ENCODE results near the gene PRPSAP1. TPM values are rescaled to one million over a fixed set of nuclear protein-coding genes. Genes with fewer than 3 reads are reported as not detected.
"Not testable (repeated sequence)": the region's sequence is repeated elsewhere in the genome, so short reads cannot be mapped to it uniquely, and the experiment has no call there.

The PRPSAP1 gene
- total RNA-seq, 2 experiments from 2014 or later = 53.3 to 111 TPM

DNA sequence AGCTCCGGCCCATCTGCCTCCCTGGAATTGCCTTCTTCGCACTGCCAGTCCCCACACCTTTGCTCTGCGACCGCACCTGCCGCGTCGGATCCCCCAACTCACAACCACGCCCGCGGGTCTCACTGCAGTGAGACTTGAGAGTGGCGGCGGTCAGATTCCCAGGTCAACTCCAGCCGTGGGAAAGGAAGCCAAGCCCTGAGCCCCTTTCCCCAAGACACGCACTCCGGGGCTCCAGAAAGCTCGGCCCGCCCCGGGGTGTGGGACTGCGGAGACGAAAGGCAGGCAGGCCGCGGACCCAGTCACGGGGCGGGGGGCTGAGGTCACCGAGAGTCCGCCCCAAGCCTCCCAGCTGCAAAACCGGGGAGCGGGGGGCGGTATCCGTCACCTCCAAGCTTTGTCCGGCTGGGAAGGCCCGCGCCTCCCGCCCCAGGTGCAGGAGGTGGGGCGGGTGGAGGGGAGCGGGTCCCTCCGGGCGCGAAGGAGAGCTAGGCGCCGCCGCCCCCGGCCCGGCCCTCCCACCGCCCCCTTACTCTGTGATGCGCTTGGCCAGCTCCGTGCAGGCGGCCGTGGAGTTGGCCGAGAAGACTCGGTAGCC, 615 bp downstream of the PRPSAP1 start:
- peak overlapping the region; percentile 91 for H3K4me3 ChIP-seq (ENCODE audit: low read depth, low read length, poor library complexity, severe bottlenecking)
- no peaks in the 10 kb centered on the region for H4K20me1 ChIP-seq (ENCODE audit: insufficient read depth, low read length)
- DNase-seq (ENCODE audit: low spot score) = peak; percentile 34
- TF ChIP-seq EZH2phosphoT487 (IDR thresholded peaks at IDR 0.05; ENCODE audit: borderline replicate concordance, low read depth, low read length) = no peak
- peak overlapping the region; percentile 96 for H2AFZ ChIP-seq (ENCODE audit: low read length)
- no peaks in the 10 kb centered on the region for H3K9me3 ChIP-seq (ENCODE audit: low read length)
- peak overlapping the region; percentile 99 for H3K4me2 ChIP-seq (ENCODE audit: low read length)
- no peaks in the 10 kb centered on the region for H3K9me2 ChIP-seq (ENCODE audit: insufficient read depth, low read length)
- CTCF ChIA-PET (ENCODE audit: unreplicated experiment) = interaction anchor here (0.7 to 1.5 kb wide), 4 partner anchors 45 to 306 kb away, joined by 3 to 5 read pairs (median 4); no protein-coding TSS in a partner anchor
- H3K4me1 ChIP-seq (ENCODE audit: insufficient read depth, low read length, poor library complexity, severe bottlenecking) = peaks cover 42% of the 10 kb centered on the region
- H3K79me2 ChIP-seq (ENCODE audit: insufficient read depth, low read depth, low read length) = peaks cover 27% of the 10 kb centered on the region
- peak overlapping the region; percentile 78 for H3K27ac ChIP-seq (ENCODE audit: low read depth, low read length, poor library complexity, severe bottlenecking)
- H3K36me3 ChIP-seq (ENCODE audit: insufficient read depth, low read length) = peaks cover 13% of the 10 kb centered on the region; the same call in 1 of the 2 replicates
- no TSS peak for BruUV-seq (replicated peaks)
- POLR2A ChIA-PET = interaction anchor here (0.5 to 2.7 kb wide), 18 partner anchors 8 to 1113 kb away, joined by 3 to 9 read pairs (median 4); no protein-coding TSS in a partner anchor
- intact Hi-C loops (cut with micrococcal nuclease; ENCODE audit: unreplicated experiment) = no loop called here

DNA sequence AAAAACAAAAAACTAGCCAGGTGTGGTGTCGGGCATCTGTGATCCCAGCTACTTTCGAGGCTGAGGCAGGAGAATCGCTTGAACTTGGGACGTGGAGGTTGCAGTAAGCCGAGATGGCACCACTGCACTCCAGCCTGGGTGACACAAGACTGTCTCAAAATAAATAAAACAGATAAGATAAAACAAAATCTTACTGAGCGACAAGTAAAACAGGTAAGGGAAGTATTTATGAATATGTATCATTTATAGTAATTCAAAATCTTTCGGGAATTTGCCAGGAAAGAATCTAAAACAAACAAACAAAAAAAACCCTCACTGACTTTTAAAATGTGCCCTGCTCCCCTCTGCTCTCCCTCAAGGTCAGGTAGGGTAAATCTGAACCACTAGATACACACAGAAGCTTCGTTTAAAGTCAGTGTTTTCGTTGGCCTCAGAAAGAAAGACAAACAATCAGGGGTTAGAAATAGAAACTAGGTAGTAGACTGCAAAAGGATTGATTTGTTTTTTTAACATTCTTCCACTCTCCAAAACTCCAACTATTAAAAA, 2.1 kb downstream of the PRPSAP1 start:
- no peaks in the 10 kb centered on the region for H4K20me1 ChIP-seq (ENCODE audit: insufficient read depth, low read length)
- TF ChIP-seq, protein P1, sequence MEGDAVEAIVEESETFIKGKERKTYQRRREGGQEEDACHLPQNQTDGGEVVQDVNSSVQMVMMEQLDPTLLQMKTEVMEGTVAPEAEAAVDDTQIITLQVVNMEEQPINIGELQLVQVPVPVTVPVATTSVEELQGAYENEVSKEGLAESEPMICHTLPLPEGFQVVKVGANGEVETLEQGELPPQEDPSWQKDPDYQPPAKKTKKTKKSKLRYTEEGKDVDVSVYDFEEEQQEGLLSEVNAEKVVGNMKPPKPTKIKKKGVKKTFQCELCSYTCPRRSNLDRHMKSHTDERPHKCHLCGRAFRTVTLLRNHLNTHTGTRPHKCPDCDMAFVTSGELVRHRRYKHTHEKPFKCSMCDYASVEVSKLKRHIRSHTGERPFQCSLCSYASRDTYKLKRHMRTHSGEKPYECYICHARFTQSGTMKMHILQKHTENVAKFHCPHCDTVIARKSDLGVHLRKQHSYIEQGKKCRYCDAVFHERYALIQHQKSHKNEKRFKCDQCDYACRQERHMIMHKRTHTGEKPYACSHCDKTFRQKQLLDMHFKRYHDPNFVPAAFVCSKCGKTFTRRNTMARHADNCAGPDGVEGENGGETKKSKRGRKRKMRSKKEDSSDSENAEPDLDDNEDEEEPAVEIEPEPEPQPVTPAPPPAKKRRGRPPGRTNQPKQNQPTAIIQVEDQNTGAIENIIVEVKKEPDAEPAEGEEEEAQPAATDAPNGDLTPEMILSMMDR (conservative IDR thresholded peaks at IDR 0.05; ENCODE audit: low read length) = no peak
- no peak for TF ChIP-seq EZH2phosphoT487 (IDR thresholded peaks at IDR 0.05; ENCODE audit: borderline replicate concordance, low read depth, low read length)
- POLR2A ChIA-PET = interaction anchor here (0.6 to 2.7 kb wide), 8 partner anchors 19 to 821 kb away, joined by 3 to 10 read pairs (median 6); no protein-coding TSS in a partner anchor
- intact Hi-C loops (cut with micrococcal nuclease; ENCODE audit: unreplicated experiment) = no loop called here
- no peak for DNase-seq (ENCODE audit: low spot score)
- H3K27ac ChIP-seq (ENCODE audit: low read depth, low read length, poor library complexity, severe bottlenecking) = no peak overlapping the region
- H3K4me1 ChIP-seq (ENCODE audit: insufficient read depth, low read length, poor library complexity, severe bottlenecking) = peaks cover 27% of the 10 kb centered on the region
- H3K36me3 ChIP-seq (ENCODE audit: insufficient read depth, low read length) = peaks cover 24% of the 10 kb centered on the region
- H3K79me2 ChIP-seq (ENCODE audit: insufficient read depth, low read depth, low read length) = peaks cover 27% of the 10 kb centered on the region
- H3K9me3 ChIP-seq (ENCODE audit: low read length) = no peaks in the 10 kb centered on the region
- CTCF ChIA-PET (ENCODE audit: unreplicated experiment) = no interaction called here
- peak overlapping the region; percentile 11 for H3K4me3 ChIP-seq (ENCODE audit: low read depth, low read length, poor library complexity, severe bottlenecking)
- H3K4me2 ChIP-seq (ENCODE audit: low read length) = peak overlapping the region; percentile 36
- no TSS peak for BruUV-seq (replicated peaks)
- H3K9me2 ChIP-seq (ENCODE audit: insufficient read depth, low read length) = no peaks in the 10 kb centered on the region
- no peak overlapping the region for H2AFZ ChIP-seq (ENCODE audit: low read length)

DNA sequence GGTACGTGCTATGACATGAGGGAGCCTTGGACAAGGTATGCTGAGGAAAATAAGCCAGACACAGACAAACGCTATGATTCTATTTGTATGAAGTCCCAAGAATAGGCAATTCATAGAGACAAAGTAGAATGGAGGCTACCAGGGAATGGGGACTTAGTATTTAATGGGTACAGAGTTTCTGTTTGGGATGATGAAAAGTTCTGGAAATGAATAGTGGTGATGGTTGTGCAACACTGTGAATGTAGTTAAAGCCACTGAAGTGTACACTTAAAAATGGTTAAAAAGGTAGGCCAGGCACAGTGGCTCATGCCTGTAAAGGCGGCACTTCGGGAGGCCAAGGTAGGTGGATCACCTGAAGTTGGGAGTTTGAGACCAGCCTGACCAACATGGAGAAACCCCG, 3.3 kb downstream of the PRPSAP1 start:
- H3K4me1 ChIP-seq (ENCODE audit: insufficient read depth, low read length, poor library complexity, severe bottlenecking) = peaks cover 23% of the 10 kb centered on the region
- CTCF ChIA-PET (ENCODE audit: unreplicated experiment) = no interaction called here
- POLR2A ChIA-PET = no interaction called here
- peaks cover 35% of the 10 kb centered on the region for H3K36me3 ChIP-seq (ENCODE audit: insufficient read depth, low read length)
- no peaks in the 10 kb centered on the region for H3K9me2 ChIP-seq (ENCODE audit: insufficient read depth, low read length)
- H3K9me3 ChIP-seq (ENCODE audit: low read length) = no peaks in the 10 kb centered on the region
- no peak for TF ChIP-seq EZH2phosphoT487 (IDR thresholded peaks at IDR 0.05; ENCODE audit: borderline replicate concordance, low read depth, low read length)
- TF ChIP-seq, protein P1 (conservative IDR thresholded peaks at IDR 0.05; ENCODE audit: low read length) = no peak
- BruUV-seq (replicated peaks) = no TSS peak
- intact Hi-C loops (cut with micrococcal nuclease; ENCODE audit: unreplicated experiment) = no loop called here
- DNase-seq (ENCODE audit: low spot score) = no peak
- no peak overlapping the region for H3K27ac ChIP-seq (ENCODE audit: low read depth, low read length, poor library complexity, severe bottlenecking)
- no peaks in the 10 kb centered on the region for H4K20me1 ChIP-seq (ENCODE audit: insufficient read depth, low read length)
- H3K4me3 ChIP-seq (ENCODE audit: low read depth, low read length, poor library complexity, severe bottlenecking) = no peak overlapping the region
- H3K4me2 ChIP-seq (ENCODE audit: low read length) = no peak overlapping the region
- H2AFZ ChIP-seq (ENCODE audit: low read length) = no peak overlapping the region
- H3K79me2 ChIP-seq (ENCODE audit: insufficient read depth, low read depth, low read length) = peaks cover 27% of the 10 kb centered on the region

DNA sequence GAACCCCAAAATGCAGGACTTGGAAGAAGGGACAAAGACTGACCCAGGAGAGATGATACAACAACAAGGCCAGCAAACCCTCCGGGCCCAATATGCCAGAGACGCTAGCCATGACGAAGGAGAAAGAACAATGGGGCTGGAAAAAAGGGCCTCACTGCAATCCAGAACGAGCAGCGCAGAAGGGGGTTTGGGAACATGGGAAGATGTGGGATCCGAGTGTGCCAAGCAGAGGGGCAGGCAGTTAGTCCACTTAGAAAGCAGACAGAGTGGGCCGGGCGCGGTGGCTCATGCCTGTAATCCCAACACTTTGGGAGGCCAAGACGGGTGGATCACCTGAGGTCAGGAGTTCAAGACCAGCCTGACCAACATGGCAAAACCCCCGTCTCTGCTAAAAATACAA, 6.8 kb downstream of the PRPSAP1 start:
- POLR2A ChIA-PET; H3K4me2 ChIP-seq (ENCODE audit: low read length); H3K4me1 ChIP-seq (ENCODE audit: insufficient read depth, low read length, poor library complexity, severe bottlenecking); BruUV-seq (replicated peaks); DNase-seq (ENCODE audit: low spot score); H3K9me2 ChIP-seq (ENCODE audit: insufficient read depth, low read length); CTCF ChIA-PET (ENCODE audit: unreplicated experiment); H3K9me3 ChIP-seq (ENCODE audit: low read length); H3K4me3 ChIP-seq (ENCODE audit: low read depth, low read length, poor library complexity, severe bottlenecking); intact Hi-C loops (cut with micrococcal nuclease; ENCODE audit: unreplicated experiment); H3K27ac ChIP-seq (ENCODE audit: low read depth, low read length, poor library complexity, severe bottlenecking); H4K20me1 ChIP-seq (ENCODE audit: insufficient read depth, low read length); H2AFZ ChIP-seq (ENCODE audit: low read length): not testable (repeated sequence)
- H3K79me2 ChIP-seq (ENCODE audit: insufficient read depth, low read depth, low read length) = peaks cover 13% of the 10 kb centered on the region; the same call in 1 of the 2 replicates
- peaks cover 63% of the 10 kb centered on the region for H3K36me3 ChIP-seq (ENCODE audit: insufficient read depth, low read length)
